GM21723 (cell line): ENCODE measurements around the gene RNF186.
"Not testable (repeated sequence)": the region's sequence is repeated elsewhere in the genome, so short reads cannot be mapped to it uniquely, and the experiment has no call there.

Experiments
- ATAC-seq: cut with Tn5 transposase; IDR thresholded peaks from one replicate; pipeline ENCODE4 v1.9.1; 2021; ENCODE audit warnings: mild to moderate bottlenecking, moderate library complexity; ENCODE audit not compliant: unreplicated experiment

Gene RNF186

GRCh38 chr1:19825298-19825697 is 10.2 kb upstream of the RNF186 start:
- ATAC-seq: no peak

- ATAC-seq: no peak
Measured at GRCh38 chr1:19824541-19824940, 9.5 kb upstream of the RNF186 start.

GRCh38 chr1:19824036-19824435 is 9.0 kb upstream of the RNF186 start:
- ATAC-seq: no peak

GRCh38 chr1:19819701-19820100 is 4.6 kb upstream of the RNF186 start:
- ATAC-seq: no peak

- no peak for ATAC-seq
Measured at GRCh38 chr1:19818324-19818723, 3.2 kb upstream of the RNF186 start.

- no peak for ATAC-seq
Measured at GRCh38 chr1:19817160-19817559, 2.1 kb upstream of the RNF186 start.

GRCh38 chr1:19816737-19817086 is 1.6 kb upstream of the RNF186 start:
- ATAC-seq: not testable (repeated sequence)

GRCh38 chr1:19815801-19816736 is 986 bp upstream of the RNF186 start:
- ATAC-seq: no peak

- ATAC-seq: no peak
Measured at GRCh38 chr1:19814244-19814661, 830 bp downstream of the RNF186 start.

GRCh38 chr1:19813643-19813960 is 1.5 kb downstream of the RNF186 start:
- ATAC-seq: no peak

GRCh38 chr1:19812875-19813642 is 2.0 kb downstream of the RNF186 start:
- no peak for ATAC-seq

GRCh38 chr1:19811206-19811851 is 3.8 kb downstream of the RNF186 start:
- no peak for ATAC-seq

GRCh38 chr1:19809044-19809750 is 5.9 kb downstream of the RNF186 start:
- ATAC-seq: no peak

- no peak for ATAC-seq
Measured at GRCh38 chr1:19808351-19808750, 6.7 kb downstream of the RNF186 start.

- ATAC-seq: no peak
Measured at GRCh38 chr1:19804831-19805251, 10.2 kb downstream of the RNF186 start.

- ATAC-seq: no peak
Measured at GRCh38 chr1:19802269-19802668, 12.8 kb downstream of the RNF186 start.

- no peak for ATAC-seq
Measured at GRCh38 chr1:19800076-19800804, 14.8 kb downstream of the RNF186 start.

- ATAC-seq: no peak
Measured at GRCh38 chr1:19799230-19800075, 15.6 kb downstream of the RNF186 start, which contains the start of gene TMCO4. TSS of gene TMCO4 (minus strand) at chr1:19799916. CDS start at chr1:19780758, 19,158 bp downstream.

GRCh38 chr1:19798486-19799229 is 16.4 kb downstream of the RNF186 start:
- no peak for ATAC-seq
